ENCODE data around the gene SLC2A1. TPM values are rescaled to one million over a fixed set of nuclear protein-coding genes. Genes with fewer than 3 reads are reported as not detected.

Gene SLC2A1
- total RNA-seq, 1 donor from 2014 or later, result 511 TPM

DNA sequence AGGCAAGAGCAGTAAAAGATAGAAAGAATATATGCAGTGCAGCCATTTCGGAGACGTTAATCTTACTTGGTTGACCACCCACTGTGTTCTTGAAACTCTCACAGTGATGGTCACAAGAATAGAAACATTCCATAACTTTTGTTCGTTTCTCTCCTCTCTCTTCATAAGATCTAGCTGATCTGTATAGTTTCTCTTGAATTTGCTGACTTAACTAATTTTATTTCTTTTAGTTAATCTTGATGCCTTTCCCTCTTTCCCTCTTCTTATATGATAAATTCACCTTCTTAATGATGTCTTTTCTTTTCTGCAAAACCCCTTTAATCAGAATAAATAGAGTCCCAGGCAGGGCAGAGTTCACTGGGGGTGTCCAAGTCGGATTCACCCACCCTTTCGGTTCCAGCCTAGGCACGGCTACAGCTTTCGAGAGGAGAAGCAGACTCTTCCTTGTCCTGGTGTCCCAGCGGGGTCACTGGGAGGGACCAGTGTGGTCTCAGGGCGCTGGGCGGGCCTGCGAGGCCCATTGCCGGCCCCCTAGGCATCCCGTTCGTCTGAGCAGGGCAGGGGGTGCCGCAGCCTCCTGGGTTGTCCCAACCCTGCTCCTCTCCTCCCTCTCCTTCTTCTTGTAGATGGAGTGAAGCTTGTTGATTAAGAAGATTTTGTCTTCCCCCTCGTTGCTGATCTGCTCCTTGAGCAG is 72.5 kb downstream of the SLC2A1 start:
- TF ChIP-seq, protein P1, sequence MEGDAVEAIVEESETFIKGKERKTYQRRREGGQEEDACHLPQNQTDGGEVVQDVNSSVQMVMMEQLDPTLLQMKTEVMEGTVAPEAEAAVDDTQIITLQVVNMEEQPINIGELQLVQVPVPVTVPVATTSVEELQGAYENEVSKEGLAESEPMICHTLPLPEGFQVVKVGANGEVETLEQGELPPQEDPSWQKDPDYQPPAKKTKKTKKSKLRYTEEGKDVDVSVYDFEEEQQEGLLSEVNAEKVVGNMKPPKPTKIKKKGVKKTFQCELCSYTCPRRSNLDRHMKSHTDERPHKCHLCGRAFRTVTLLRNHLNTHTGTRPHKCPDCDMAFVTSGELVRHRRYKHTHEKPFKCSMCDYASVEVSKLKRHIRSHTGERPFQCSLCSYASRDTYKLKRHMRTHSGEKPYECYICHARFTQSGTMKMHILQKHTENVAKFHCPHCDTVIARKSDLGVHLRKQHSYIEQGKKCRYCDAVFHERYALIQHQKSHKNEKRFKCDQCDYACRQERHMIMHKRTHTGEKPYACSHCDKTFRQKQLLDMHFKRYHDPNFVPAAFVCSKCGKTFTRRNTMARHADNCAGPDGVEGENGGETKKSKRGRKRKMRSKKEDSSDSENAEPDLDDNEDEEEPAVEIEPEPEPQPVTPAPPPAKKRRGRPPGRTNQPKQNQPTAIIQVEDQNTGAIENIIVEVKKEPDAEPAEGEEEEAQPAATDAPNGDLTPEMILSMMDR (IDR thresholded peaks at IDR 0.05; ENCODE audit: unreplicated experiment), result no peak
- Mint-ChIP-seq H3K27me3 (ENCODE audit: unreplicated experiment) (no peaks in the 10 kb centered on the region), H3K9me3 (ENCODE audit: unreplicated experiment) (no peaks in the 10 kb centered on the region), H3K36me3 (ENCODE audit: low read depth, unreplicated experiment) (no peaks in the 10 kb centered on the region), H3K4me1 (ENCODE audit: unreplicated experiment) (no peaks in the 10 kb centered on the region), H3K4me3 (ENCODE audit: unreplicated experiment) (no peak overlapping the region), H3K27ac (ENCODE audit: unreplicated experiment) (no peak overlapping the region)
- DNase-seq (ENCODE audit: low spot score), result no peak

DNA sequence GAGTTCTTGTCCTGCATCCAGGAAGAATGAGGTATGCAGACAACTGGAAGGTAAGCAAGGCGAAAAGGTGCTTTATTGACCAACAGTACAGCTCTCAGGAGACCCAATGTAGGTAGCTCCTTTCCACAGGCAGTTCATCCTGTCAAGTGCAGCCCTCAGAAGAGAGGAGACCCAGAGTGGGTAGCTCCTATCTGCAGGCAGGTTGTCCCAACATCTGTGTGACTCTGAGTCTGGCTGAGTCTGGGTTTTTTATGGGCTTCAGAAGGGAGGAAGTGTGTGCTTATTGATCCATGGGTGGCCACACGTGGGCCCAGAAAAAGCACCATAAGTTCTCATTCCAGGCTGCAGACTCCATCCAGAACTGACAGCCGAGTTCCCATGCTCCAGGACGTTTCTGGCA is 78.3 kb downstream of the SLC2A1 start:
- Mint-ChIP-seq H3K9me3 (ENCODE audit: unreplicated experiment) (no peaks in the 10 kb centered on the region), H3K27me3 (ENCODE audit: unreplicated experiment) (peaks cover 4% of the 10 kb centered on the region), H3K4me3 (ENCODE audit: unreplicated experiment) (no peak overlapping the region), H3K36me3 (ENCODE audit: low read depth, unreplicated experiment) (no peaks in the 10 kb centered on the region), H3K27ac (ENCODE audit: unreplicated experiment) (no peak overlapping the region), H3K4me1 (ENCODE audit: unreplicated experiment) (peaks cover 5% of the 10 kb centered on the region)
- DNase-seq (ENCODE audit: low spot score), result no peak
- TF ChIP-seq, protein P1 (IDR thresholded peaks at IDR 0.05; ENCODE audit: unreplicated experiment), result no peak

DNA sequence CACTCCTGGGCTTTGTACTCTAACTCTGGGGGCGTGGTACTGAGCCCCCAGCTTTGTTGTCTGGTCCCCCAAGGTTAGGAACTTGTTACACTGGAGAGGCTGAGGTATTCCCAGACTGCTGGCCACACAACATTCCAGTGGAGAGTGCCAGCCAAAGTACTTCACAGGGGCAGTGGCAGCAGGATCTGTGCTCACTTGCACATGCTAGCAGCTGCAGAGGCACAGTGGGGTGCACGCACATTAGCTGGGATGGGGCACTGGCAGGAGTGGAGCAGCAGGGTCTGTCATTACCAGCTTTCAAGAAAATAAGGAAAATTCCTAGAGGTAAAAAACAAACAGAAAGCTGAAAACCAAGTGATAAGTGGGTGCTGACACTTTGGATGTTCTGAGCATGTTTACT is 81.3 kb downstream of the SLC2A1 start:
- no peak overlapping the region for H3K27ac Mint-ChIP-seq (ENCODE audit: unreplicated experiment)
- peaks cover 4% of the 10 kb centered on the region for H3K27me3 Mint-ChIP-seq (ENCODE audit: unreplicated experiment)
- H3K4me3 Mint-ChIP-seq (ENCODE audit: unreplicated experiment), result no peak overlapping the region
- peaks cover 16% of the 10 kb centered on the region for H3K4me1 Mint-ChIP-seq (ENCODE audit: unreplicated experiment)
- TF ChIP-seq, protein P1 (IDR thresholded peaks at IDR 0.05; ENCODE audit: unreplicated experiment), result no peak
- H3K36me3 Mint-ChIP-seq (ENCODE audit: low read depth, unreplicated experiment), result no peaks in the 10 kb centered on the region
- no peak for DNase-seq (ENCODE audit: low spot score)
- no peaks in the 10 kb centered on the region for H3K9me3 Mint-ChIP-seq (ENCODE audit: unreplicated experiment)

DNA sequence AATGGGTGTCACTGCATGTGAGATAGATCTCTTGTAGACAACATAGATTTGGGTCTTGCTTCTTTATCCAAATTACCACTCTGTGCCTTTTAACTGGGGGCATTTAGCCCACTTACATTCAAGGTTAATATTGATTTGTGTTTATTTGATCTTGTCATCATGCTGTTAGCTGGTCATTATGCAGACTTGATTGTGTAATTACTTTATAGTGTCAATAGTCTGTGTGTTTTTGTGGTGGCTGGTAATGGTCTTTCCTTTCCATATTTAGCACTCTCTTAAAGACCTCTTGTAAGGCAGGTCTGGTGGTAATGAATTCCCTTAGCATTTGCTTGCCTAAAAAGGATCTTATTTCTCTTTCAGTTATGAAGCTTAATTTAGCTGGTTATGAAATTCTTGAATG is 82.7 kb downstream of the SLC2A1 start:
- H3K36me3 Mint-ChIP-seq (ENCODE audit: low read depth, unreplicated experiment), result no peaks in the 10 kb centered on the region

More for the DNA sequence above, 82.7 kb downstream of the SLC2A1 start:
- Mint-ChIP-seq H3K4me1 (ENCODE audit: unreplicated experiment) (peaks cover 16% of the 10 kb centered on the region), H3K27me3 (ENCODE audit: unreplicated experiment) (peaks cover 4% of the 10 kb centered on the region), H3K4me3 (ENCODE audit: unreplicated experiment) (no peak overlapping the region), H3K9me3 (ENCODE audit: unreplicated experiment) (no peaks in the 10 kb centered on the region), H3K27ac (ENCODE audit: unreplicated experiment) (no peak overlapping the region)
- DNase-seq (ENCODE audit: low spot score), result no peak
- TF ChIP-seq, protein P1 (IDR thresholded peaks at IDR 0.05; ENCODE audit: unreplicated experiment), result no peak

Other genes starting within 250 kb of the SLC2A1 start
- gene CLDN19, start 218.6 kb downstream of the SLC2A1 start, total RNA-seq (ENCODE audit: unreplicated experiment), result not detected
- gene P3H1, start 191.8 kb downstream of the SLC2A1 start, total RNA-seq (ENCODE audit: unreplicated experiment), result 178 TPM
- 11.3 TPM for gene C1orf50, start 191.6 kb downstream of the SLC2A1 start, total RNA-seq (ENCODE audit: unreplicated experiment)
- gene TMEM269, start 173.9 kb downstream of the SLC2A1 start, total RNA-seq (ENCODE audit: unreplicated experiment), result 0.38 TPM
- gene ERMAP, start 141.7 kb downstream of the SLC2A1 start, total RNA-seq (ENCODE audit: unreplicated experiment), result 12.4 TPM
- gene SVBP, start 141.5 kb downstream of the SLC2A1 start, total RNA-seq (ENCODE audit: unreplicated experiment), result 55.1 TPM
- gene ZNF691, start 112.3 kb downstream of the SLC2A1 start, total RNA-seq (ENCODE audit: unreplicated experiment), result 12.0 TPM
- 41.1 TPM for gene EBNA1BP2, start 213.4 kb upstream of the SLC2A1 start, total RNA-seq (ENCODE audit: unreplicated experiment)
- 0.49 TPM for gene CFAP57, start 213.5 kb upstream of the SLC2A1 start, total RNA-seq (ENCODE audit: unreplicated experiment)

Measured in endothelial cell (in vitro differentiated cells).